Measurements from ENCODE around the gene KRTAP6-3.

DNA sequence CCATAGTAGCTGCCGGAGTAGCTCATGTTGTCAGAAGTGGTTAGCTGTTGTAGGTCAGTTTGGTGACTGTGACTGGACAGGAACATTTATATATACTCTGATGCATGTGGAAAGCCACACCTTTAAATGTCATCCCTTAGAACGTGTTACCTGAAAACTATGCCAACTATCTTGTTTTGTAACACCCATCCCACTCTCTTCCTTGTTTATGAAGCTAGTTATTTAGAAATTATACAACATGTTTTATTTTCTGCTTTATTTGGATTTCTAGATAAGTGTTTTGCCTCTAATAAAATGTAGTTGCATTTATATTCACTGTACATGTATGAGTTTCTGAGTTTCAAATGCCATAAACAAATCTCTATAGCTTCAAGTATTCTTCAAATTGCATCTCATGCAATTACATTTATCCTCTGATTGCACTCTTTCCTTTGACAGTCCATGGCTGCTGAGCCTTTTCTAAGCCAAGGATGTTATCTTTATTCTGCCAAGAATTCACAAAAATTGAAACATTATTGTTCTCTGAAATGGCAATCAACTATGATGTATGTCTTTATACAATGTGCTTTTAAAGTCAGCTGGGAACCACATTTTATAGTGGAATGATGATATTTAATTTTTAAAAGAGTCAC, 30.9 kb upstream of the KRTAP6-3 start, which contains the start of gene KRTAP19-7:
- TF ChIP-seq ZNF274 (IDR thresholded peaks at IDR 0.05; ENCODE audit: low read depth, low read length) (no peak), SUZ12 (IDR thresholded peaks at IDR 0.05; ENCODE audit: extremely low read depth, insufficient read depth, insufficient read length) (no peak)
